Measurements from ENCODE around the gene RADIL. TPM values are rescaled to one million over a fixed set of nuclear protein-coding genes. Genes with fewer than 3 reads are reported as not detected.

Gene RADIL
- total and polyA plus RNA-seq, 3 donors from 2014 or later: 24.3 to 29.7 (median 25.6) TPM

DNA sequence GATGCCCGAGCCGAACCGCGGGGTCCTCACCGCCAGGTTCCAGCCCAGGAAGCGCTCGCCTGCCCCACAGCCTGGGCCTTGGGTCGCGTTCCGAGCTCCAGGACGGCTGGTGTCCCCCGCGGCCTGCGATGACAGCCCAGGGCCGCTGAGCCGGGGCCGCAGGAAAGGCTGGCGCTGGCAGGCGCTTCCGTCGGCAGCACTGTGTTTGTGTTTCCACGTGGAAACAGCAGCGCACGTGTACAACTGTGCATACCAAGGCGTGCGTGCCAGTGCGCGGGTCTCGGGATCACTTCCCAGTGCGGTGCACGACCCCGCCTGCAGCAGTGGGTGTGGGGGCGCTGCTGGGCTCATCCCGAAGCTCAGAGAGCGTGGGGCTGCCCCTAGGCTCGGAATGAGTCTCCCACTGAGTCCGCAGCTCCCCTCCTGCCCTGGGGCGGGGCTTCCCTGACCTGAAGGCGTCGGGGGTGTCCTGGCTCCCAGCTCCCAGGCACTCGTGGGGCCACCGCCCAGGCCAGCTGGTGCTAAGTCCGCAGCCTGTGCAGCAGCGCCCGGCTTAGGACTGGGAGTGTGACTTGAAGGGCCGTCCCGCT is 90.9 kb downstream of the RADIL start:
- H3K27ac ChIP-seq: peak overlapping the region in 1 of 2 donors; percentile 66
- TF ChIP-seq, protein P1, sequence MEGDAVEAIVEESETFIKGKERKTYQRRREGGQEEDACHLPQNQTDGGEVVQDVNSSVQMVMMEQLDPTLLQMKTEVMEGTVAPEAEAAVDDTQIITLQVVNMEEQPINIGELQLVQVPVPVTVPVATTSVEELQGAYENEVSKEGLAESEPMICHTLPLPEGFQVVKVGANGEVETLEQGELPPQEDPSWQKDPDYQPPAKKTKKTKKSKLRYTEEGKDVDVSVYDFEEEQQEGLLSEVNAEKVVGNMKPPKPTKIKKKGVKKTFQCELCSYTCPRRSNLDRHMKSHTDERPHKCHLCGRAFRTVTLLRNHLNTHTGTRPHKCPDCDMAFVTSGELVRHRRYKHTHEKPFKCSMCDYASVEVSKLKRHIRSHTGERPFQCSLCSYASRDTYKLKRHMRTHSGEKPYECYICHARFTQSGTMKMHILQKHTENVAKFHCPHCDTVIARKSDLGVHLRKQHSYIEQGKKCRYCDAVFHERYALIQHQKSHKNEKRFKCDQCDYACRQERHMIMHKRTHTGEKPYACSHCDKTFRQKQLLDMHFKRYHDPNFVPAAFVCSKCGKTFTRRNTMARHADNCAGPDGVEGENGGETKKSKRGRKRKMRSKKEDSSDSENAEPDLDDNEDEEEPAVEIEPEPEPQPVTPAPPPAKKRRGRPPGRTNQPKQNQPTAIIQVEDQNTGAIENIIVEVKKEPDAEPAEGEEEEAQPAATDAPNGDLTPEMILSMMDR (IDR thresholded peaks at IDR 0.05): no peak
- no peak for TF ChIP-seq POLR2A (IDR thresholded peaks at IDR 0.05)
- H3K27me3 ChIP-seq: no peaks in the 10 kb centered on the region
- intact Hi-C loops (cut with DNase I; ENCODE audit: low total_unique reads): loop anchor here (10.0 kb wide), 1 partner anchor 292 kb away; no protein-coding TSS in a partner anchor
- H3K36me3 ChIP-seq (ENCODE audit: low read depth, missing control alignments): no peaks in the 10 kb centered on the region
- H3K4me1 ChIP-seq: peaks cover 7% of the 10 kb centered on the region
- H3K4me3 ChIP-seq: peak overlapping the region; percentile 42 to 47
- no peaks in the 10 kb centered on the region for H3K9me3 ChIP-seq
- 44% methylated on average over 40 of the region's 47 CpGs; no CpG with 5 or more reads in 1 of the 2 donors for WGBS, 2 donors
- peak; percentile 26 for DNase-seq

DNA sequence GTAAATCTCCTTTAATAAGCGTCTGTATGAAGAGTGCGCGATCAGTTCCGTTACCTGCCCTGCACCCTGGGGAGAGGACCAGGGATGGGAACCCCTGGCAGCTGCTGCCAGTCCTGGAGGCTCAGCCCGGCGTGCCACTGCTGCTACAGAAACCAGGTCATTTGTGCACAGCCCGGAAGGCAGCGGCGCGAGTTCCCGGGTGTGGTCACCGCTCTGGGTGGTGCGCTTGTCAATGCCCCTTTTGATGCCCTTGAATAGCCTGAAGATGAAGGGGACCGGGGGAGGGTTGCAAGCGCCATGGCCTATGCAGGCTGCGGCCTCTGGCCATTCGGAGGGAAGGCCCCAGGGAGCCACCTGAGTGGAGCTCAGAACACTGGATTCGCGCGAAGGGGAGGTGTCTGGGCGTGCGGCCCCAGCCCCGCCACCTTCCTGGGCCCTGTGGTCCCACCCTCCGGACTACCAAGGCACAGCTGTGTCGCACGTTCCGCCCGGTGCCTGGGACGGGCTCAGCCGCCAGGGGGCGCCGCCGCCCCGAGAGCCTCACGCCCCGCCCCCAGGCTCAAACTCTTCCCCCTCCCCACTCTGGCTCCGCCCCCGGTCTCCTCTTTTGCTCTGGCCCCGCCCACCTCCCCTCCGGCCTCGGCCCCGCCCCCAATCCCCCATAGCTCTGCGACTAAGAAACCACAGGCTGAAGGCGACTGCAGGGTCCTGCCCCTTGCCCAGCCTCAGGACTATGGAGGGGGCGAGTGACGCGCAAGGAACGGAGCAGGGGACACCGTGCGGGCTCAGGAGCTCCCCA is 91.6 kb downstream of the RADIL start:
- Histone ChIP-seq H3K27me3 (no peaks in the 10 kb centered on the region), H3K4me1 (peaks cover 7% of the 10 kb centered on the region), H3K27ac (peak overlapping the region in 1 of 2 donors; percentile 66), H3K9me3 (no peaks in the 10 kb centered on the region), H3K4me3 (peak overlapping the region; percentile 42 to 47), H3K36me3 (ENCODE audit: low read depth, missing control alignments) (no peaks in the 10 kb centered on the region)
- 64% methylated on average over 40 of the region's 50 CpGs; no CpG with 5 or more reads in 1 of the 2 donors for whole genome bisulfite sequencing, 2 donors
- peak; percentile 90 for DNase-seq
- intact Hi-C loops (cut with DNase I; ENCODE audit: low total_unique reads): loop anchor here (10.0 kb wide), 1 partner anchor 293 kb away; no protein-coding TSS in a partner anchor
- TF ChIP-seq, protein P1 (IDR thresholded peaks at IDR 0.05): peak in 2 of 3 experiments; percentile 54 to 75
- TF ChIP-seq POLR2A (IDR thresholded peaks at IDR 0.05): no peak

- no peak for DNase-seq
- H3K9me3 ChIP-seq: no peaks in the 10 kb centered on the region
- no peak overlapping the region for H3K27ac ChIP-seq
- TF ChIP-seq, protein P1 (IDR thresholded peaks at IDR 0.05): no peak
- TF ChIP-seq POLR2A (IDR thresholded peaks at IDR 0.05): no peak
- no peaks in the 10 kb centered on the region for H3K36me3 ChIP-seq (ENCODE audit: low read depth, missing control alignments)
- no peaks in the 10 kb centered on the region for H3K27me3 ChIP-seq
- 88 to 91% methylated on average over 19 to 25 of the region's 25 CpGs for WGBS, 2 donors
- peaks cover 7% of the 10 kb centered on the region for H3K4me1 ChIP-seq
- intact Hi-C loops (cut with DNase I; ENCODE audit: low total_unique reads): loop anchor here (10.0 kb wide), 1 partner anchor 294 kb away; no protein-coding TSS in a partner anchor
- no peak overlapping the region for H3K4me3 ChIP-seq
These were observed 92.3 kb downstream of the RADIL start for GRCh38 chr7:4791101-4791737.

- no peak for DNase-seq
- Histone ChIP-seq H3K27me3 (no peaks in the 10 kb centered on the region), H3K36me3 (ENCODE audit: low read depth, missing control alignments) (no peaks in the 10 kb centered on the region), H3K4me1 (peaks cover 7% of the 10 kb centered on the region), H3K4me3 (no peak overlapping the region), H3K27ac (no peak overlapping the region), H3K9me3 (no peaks in the 10 kb centered on the region)
- TF ChIP-seq POLR2A (IDR thresholded peaks at IDR 0.05): no peak
- TF ChIP-seq, protein P1 (IDR thresholded peaks at IDR 0.05): no peak
- WGBS, 2 donors: 86 to 94% methylated on average over 10 to 22 of the region's 24 CpGs
- intact Hi-C loops (cut with DNase I; ENCODE audit: low total_unique reads): loop anchor here (10.0 kb wide), 1 partner anchor 294 kb away; no protein-coding TSS in a partner anchor
These were observed 93.0 kb downstream of the RADIL start for GRCh38 chr7:4790516-4790991.
